Type B pancreatic cell (in vitro differentiated cells): ENCODE data around the gene GNPDA1. TPM values are rescaled to one million over a fixed set of nuclear protein-coding genes. Genes with fewer than 3 reads are reported as not detected.

ENCODE experiments used
- DNase-seq: peaks from one replicate; pipeline ENCODE4 v3.0.0; 2021; ENCODE audit warnings: mixed read lengths; ENCODE audit not compliant: unreplicated experiment; ENCODE audit errors: extremely low spot score
- H3K27ac Mint-ChIP-seq: 2 replicates; pipeline ENCODE4 v1.8.0; 2021; ENCODE audit warnings: mild to moderate bottlenecking, mixed read lengths
- H3K27me3 Mint-ChIP-seq: 2 replicates; pipeline ENCODE4 v1.8.0; 2021; ENCODE audit warnings: mixed read lengths
- H3K36me3 Mint-ChIP-seq: 2 replicates; pipeline ENCODE4 v1.8.0; 2021; ENCODE audit warnings: mixed read lengths
- H3K4me1 Mint-ChIP-seq: one replicate; pipeline ENCODE4 v1.8.0; 2021; ENCODE audit warnings: mixed read lengths; ENCODE audit not compliant: unreplicated experiment
- H3K4me3 Mint-ChIP-seq: 2 replicates; pipeline ENCODE4 v1.8.0; 2021; ENCODE audit warnings: mild to moderate bottlenecking, mixed read lengths
- H3K9me3 Mint-ChIP-seq: 2 replicates; pipeline ENCODE4 v1.8.0; 2021; ENCODE audit warnings: mixed read lengths
- CTCF ChIP-seq: fragments of 200-600 bp; sonication (generic); conservative IDR thresholded peaks from 2 replicates; pipeline ENCODE4 v1.5.0; 2021; ENCODE audit warnings: antibody characterized with exemption, mild to moderate bottlenecking
- long read RNA-seq: library from polyadenylated mRNA; unstranded; transcript quantifications from one replicate; pipeline ENCODE4 v2.0.0, GENCODE V29; 2020
- total RNA-seq: library from RNA; stranded (reverse); gene quantifications from 2 replicates; pipeline ENCODE4 v1.2.1, GENCODE V29; 2021; ENCODE audit warnings: low replicate concordance

Gene GNPDA1
- total RNA-seq, result 41.3 and 50.4 TPM in 2 replicates
- long read RNA-seq, transcript GNPDA1-210 (6 exons, 2,980 nt), result minor isoform, 11 of 206 reads
- long read RNA-seq, transcript GNPDA1-202 (8 exons, 2,319 nt), result minor isoform, 8 of 206 reads
- long read RNA-seq, transcript GNPDA1-201 (7 exons, 2,273 nt), result major isoform, 177 of 206 reads
- long read RNA-seq, partial matches to known transcripts, result 6 of 206 reads
- long read RNA-seq, other reads (novel, unspliced or antisense), result 4 of 206 reads

- peak; percentile 80 for DNase-seq
- Mint-ChIP-seq H3K9me3 (no peaks in the 10 kb centered on the region), H3K4me1 (peaks cover 23% of the 10 kb centered on the region), H3K27ac (peak within 1 kb of the TSS; percentile 87), H3K27me3 (no peaks in the 10 kb centered on the region), H3K4me3 (peak within 1 kb of the TSS; percentile 90), H3K36me3 (no peaks in the 10 kb centered on the region)
- no peak for TF ChIP-seq CTCF
These were observed at the start of gene GNPDA1 for GRCh38 chr5:142012792-142013388. Gene GNPDA1 (minus strand): TSS chr5:142013027. CDS start chr5:142012035, 992 bp downstream.

- DNase-seq, result no peak
- H3K4me3 Mint-ChIP-seq, result no peak overlapping the region
- peaks cover 3% of the 10 kb centered on the region for H3K27me3 Mint-ChIP-seq
- H3K9me3 Mint-ChIP-seq, result no peaks in the 10 kb centered on the region
- H3K4me1 Mint-ChIP-seq, result peaks cover 28% of the 10 kb centered on the region
- no peaks in the 10 kb centered on the region for H3K36me3 Mint-ChIP-seq
- TF ChIP-seq CTCF, result no peak
- no peak overlapping the region for H3K27ac Mint-ChIP-seq
These were observed 46.6 kb upstream of the GNPDA1 start for GRCh38 chr5:142059304-142059940.

- H3K4me3 Mint-ChIP-seq, result no peak overlapping the region
- H3K36me3 Mint-ChIP-seq, result no peaks in the 10 kb centered on the region
- peaks cover 28% of the 10 kb centered on the region for H3K4me1 Mint-ChIP-seq
- TF ChIP-seq CTCF, result no peak
- H3K27ac Mint-ChIP-seq, result peak overlapping the region; percentile 58
- DNase-seq, result no peak
- H3K9me3 Mint-ChIP-seq, result no peaks in the 10 kb centered on the region
- H3K27me3 Mint-ChIP-seq, result no peaks in the 10 kb centered on the region
These were observed 44.9 kb upstream of the GNPDA1 start for GRCh38 chr5:142057697-142058056.

GRCh38 chr5:142056816-142057696, 44.2 kb upstream of the GNPDA1 start:
- no peaks in the 10 kb centered on the region for H3K36me3 Mint-ChIP-seq
- H3K27me3 Mint-ChIP-seq, result no peaks in the 10 kb centered on the region
- no peak overlapping the region for H3K4me3 Mint-ChIP-seq
- H3K9me3 Mint-ChIP-seq, result no peaks in the 10 kb centered on the region
- peak; percentile 18 for DNase-seq
- H3K27ac Mint-ChIP-seq, result no peak overlapping the region
- TF ChIP-seq CTCF, result no peak
- H3K4me1 Mint-ChIP-seq, result peaks cover 28% of the 10 kb centered on the region

GRCh38 chr5:142055301-142055700, 42.5 kb upstream of the GNPDA1 start:
- Mint-ChIP-seq H3K4me1 (peaks cover 28% of the 10 kb centered on the region), H3K9me3 (no peaks in the 10 kb centered on the region), H3K4me3 (no peak overlapping the region), H3K36me3 (no peaks in the 10 kb centered on the region), H3K27ac (no peak overlapping the region), H3K27me3 (no peaks in the 10 kb centered on the region)
- TF ChIP-seq CTCF, result no peak
- no peak for DNase-seq
